Rectal smooth muscle tissue (tissue), 1 donor: Measurements from ENCODE around the gene VAMP5.
"Not testable (repeated sequence)": the region's sequence is repeated elsewhere in the genome, so short reads cannot be mapped to it uniquely, and the experiment has no call there.

Experiments
- H3K27ac ChIP-seq: one replicate; pipeline ENCODE4 v1.7.0; 2013; ENCODE audit warnings: low read depth, low read length, inconsistent platforms
- H3K27me3 ChIP-seq: one replicate; pipeline ENCODE4 v1.7.0; 2013; ENCODE audit warnings: low read length; ENCODE audit not compliant: control insufficient read depth, insufficient read depth
- H3K36me3 ChIP-seq: one replicate; pipeline ENCODE4 v1.7.0; 2013; ENCODE audit warnings: low read length; ENCODE audit not compliant: control insufficient read depth, insufficient read depth
- H3K4me1 ChIP-seq: one replicate; pipeline ENCODE4 v1.7.0; 2013; ENCODE audit warnings: low read length; ENCODE audit not compliant: control insufficient read depth, insufficient read depth
- H3K4me3 ChIP-seq: one replicate; pipeline ENCODE4 v1.7.0; 2013; ENCODE audit warnings: low read length
- H3K9ac ChIP-seq: one replicate; pipeline ENCODE4 v1.7.0; 2013; ENCODE audit warnings: low read length

Gene VAMP5

DNA sequence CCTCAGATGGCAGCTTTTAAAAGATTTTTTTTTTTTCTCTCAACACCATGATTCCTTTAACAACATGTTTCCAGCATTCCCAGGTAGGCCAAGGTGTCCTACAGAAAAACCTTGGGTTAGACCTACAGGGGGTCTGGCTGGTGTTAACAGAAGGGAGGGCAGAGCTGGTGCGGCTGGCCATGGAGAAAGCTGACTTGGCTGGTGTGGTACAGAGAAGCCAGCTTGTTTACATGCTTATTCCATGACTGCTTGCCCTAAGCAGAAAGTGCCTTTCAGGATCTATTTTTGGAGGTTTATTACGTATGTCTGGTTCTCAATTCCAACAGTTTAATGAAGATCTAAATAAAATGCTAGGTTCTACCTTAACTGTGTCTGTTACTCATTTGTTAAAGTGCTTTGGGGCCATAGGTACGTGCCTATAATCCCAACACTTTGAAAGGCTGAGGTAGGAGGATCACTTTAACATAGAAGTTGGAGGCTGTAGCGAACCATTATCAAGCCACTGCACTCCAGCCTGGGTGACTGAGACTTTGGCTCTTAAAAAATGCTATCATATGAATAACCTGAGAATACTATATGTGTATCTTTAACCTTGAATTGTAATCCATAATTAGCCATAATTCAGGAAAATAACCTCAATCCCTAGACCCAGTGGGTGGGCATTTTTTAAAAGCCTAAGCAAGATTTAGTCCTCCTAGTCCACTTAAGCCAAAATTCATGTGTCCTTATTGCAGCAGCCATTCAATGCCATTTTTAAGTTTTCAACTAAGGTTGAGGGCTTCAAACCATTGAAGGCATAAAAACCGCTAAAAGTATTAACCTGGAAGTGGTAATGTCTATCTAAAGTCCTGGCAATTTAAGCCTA lies 39.1 kb upstream of the VAMP5 start:
- peaks cover 36% of the 10 kb centered on the region for H3K36me3 ChIP-seq
- H3K27me3 ChIP-seq, H3K4me3 ChIP-seq, H3K9ac ChIP-seq: not testable (repeated sequence)
- H3K27ac ChIP-seq: peak overlapping the region; percentile 33
- H3K4me1 ChIP-seq: peaks cover 20% of the 10 kb centered on the region

GRCh38 chr2:85545780-85546240 lies 38.4 kb upstream of the VAMP5 start:
- Histone ChIP-seq H3K27ac (no peak overlapping the region), H3K27me3 (no peaks in the 10 kb centered on the region), H3K9ac (no peak overlapping the region), H3K4me1 (peaks cover 20% of the 10 kb centered on the region), H3K36me3 (peaks cover 36% of the 10 kb centered on the region), H3K4me3 (no peak overlapping the region)

DNA sequence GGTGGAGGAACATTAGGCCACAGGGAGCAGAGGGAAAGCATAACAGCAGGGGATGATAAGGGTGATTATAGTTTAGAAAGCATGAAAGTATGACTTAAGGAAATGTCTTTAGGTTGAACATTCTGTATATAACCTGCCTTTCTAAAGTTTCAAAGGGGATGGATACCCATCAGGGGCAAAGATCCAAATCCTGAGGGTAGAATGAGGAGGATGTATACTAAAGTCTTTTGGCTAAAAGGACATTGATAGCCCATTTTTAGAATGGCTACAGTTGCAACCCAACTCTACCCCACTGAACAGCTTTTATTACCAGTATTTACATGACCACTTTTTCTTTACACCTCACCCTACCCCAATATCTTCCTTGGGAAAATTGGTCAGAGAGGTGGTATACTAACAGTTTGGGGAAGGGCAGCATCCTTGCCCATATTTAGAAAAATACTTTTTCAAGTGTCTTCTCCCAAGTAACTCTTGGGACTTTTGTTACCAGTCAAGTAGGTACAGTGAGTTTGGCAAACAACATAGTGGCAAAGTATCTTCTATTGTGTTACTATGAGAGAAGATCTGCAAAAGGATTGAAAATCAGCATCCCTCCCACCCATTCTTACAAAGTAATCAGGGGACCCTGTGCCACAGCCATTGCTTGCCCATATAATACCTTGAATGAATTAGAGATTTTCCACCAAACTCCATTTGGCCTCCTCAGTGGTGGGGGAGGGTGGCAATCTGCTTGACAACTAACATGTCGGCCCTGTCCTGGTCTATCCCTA lies 37.0 kb upstream of the VAMP5 start:
- no peak overlapping the region for H3K27ac ChIP-seq
- no peak overlapping the region for H3K9ac ChIP-seq
- H3K36me3 ChIP-seq: peaks cover 29% of the 10 kb centered on the region
- peaks cover 8% of the 10 kb centered on the region for H3K4me1 ChIP-seq
- no peak overlapping the region for H3K4me3 ChIP-seq
- H3K27me3 ChIP-seq: no peaks in the 10 kb centered on the region

- Histone ChIP-seq H3K4me3 (no peak overlapping the region), H3K9ac (no peak overlapping the region), H3K4me1 (peaks cover 2% of the 10 kb centered on the region), H3K27ac (no peak overlapping the region), H3K27me3 (no peaks in the 10 kb centered on the region), H3K36me3 (peaks cover 27% of the 10 kb centered on the region)
Measured at GRCh38 chr2:85547859-85548607, 36.2 kb upstream of the VAMP5 start.

DNA sequence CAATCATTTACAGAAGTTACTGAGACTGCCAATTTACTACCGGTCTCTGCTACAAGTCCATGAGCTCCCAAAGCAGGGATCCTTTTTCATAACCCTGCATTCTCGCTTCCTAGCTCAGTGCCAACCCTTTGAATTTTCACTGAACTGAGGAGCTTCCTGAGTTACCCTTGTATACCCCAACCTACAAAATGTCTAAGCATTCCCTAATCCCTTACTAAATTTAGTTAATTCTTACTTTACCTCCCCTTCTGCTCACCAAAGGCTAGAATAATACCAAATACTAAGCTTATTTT lies 35.7 kb upstream of the VAMP5 start:
- Histone ChIP-seq H3K9ac (no peak overlapping the region), H3K4me3 (no peak overlapping the region), H3K27me3 (no peaks in the 10 kb centered on the region), H3K27ac (no peak overlapping the region), H3K36me3 (peaks cover 28% of the 10 kb centered on the region), H3K4me1 (peaks cover 2% of the 10 kb centered on the region)

GRCh38 chr2:85549095-85549494 lies 35.1 kb upstream of the VAMP5 start:
- Histone ChIP-seq H3K27ac (no peak overlapping the region), H3K27me3 (no peaks in the 10 kb centered on the region), H3K36me3 (peaks cover 31% of the 10 kb centered on the region), H3K4me1 (peaks cover 2% of the 10 kb centered on the region), H3K4me3 (no peak overlapping the region), H3K9ac (no peak overlapping the region)

GRCh38 chr2:85549826-85550225 lies 34.4 kb upstream of the VAMP5 start:
- no peak overlapping the region for H3K9ac ChIP-seq
- no peaks in the 10 kb centered on the region for H3K4me1 ChIP-seq
- H3K36me3 ChIP-seq: peaks cover 32% of the 10 kb centered on the region
- no peak overlapping the region for H3K4me3 ChIP-seq
- H3K27ac ChIP-seq: no peak overlapping the region
- H3K27me3 ChIP-seq: no peaks in the 10 kb centered on the region

DNA sequence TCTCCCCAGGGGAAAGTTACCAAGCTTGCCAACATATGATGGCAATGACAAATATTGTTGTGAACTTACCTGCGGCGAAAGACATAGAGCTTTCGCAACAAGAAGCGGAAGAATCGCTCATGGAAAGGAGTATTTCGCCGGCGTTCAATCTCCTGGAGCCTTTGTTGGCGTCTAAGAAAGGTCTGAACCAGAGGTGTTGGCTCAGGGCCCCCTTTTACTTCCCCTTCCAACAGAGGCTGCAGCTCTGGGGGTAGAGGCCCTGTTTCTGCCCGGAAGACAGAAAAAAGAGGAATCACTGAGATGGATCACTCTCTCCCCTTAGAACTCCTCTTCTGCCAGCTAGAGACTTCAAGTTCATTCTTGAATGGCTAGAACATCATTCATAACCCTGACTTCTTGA lies 33.7 kb upstream of the VAMP5 start:
- Histone ChIP-seq H3K27me3 (no peaks in the 10 kb centered on the region), H3K27ac (no peak overlapping the region), H3K4me1 (no peaks in the 10 kb centered on the region), H3K36me3 (peaks cover 38% of the 10 kb centered on the region), H3K4me3 (no peak overlapping the region), H3K9ac (no peak overlapping the region)

DNA sequence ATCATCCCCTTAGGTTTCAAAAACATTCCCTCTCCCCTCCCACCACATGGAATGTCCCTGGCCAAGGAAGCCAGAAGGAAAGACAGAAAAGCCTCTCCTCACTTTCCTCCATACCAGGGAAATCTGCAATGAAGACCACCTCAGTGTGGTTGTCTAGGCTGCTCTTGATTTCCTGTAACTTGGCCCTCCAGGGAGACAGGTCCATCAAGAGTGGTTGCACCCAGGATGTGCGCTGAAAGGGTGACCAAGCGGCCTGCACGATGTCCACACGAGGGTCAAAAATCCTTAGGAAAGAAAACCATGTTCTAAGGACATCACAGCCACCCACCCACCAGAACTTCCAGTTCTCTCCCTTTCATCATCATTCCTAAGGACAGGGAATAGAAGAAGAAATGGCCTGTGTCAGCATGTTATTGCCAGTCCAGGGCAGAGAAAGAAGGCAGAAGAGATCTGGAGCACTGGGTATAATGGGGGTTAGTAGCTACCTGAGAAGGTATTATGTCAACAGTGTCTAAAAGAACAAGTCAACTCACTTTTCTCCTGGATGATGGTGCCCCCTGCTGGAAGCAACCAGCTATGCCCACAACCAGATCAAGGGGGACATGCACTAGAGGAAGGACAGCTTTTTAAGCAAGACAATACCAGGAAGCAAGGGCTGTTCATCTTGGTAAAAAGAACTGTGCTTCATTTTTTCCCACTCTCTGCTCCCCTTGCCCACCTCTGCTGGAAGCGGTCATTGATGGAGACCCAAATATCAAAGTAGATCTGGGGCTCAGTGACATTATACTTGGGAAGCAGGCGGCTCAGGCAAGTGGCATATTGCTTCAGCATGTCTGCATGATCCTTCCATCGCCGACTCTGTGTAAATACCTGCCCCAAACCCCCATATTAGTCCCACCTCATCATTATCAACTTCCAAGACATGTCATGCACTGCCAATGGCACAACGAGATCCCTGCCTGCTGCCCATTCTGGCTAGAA lies 32.2 kb upstream of the VAMP5 start:
- no peaks in the 10 kb centered on the region for H3K27me3 ChIP-seq
- no peaks in the 10 kb centered on the region for H3K4me1 ChIP-seq
- no peak overlapping the region for H3K4me3 ChIP-seq
- H3K9ac ChIP-seq: no peak overlapping the region
- no peak overlapping the region for H3K27ac ChIP-seq
- H3K36me3 ChIP-seq: peaks cover 31% of the 10 kb centered on the region

DNA sequence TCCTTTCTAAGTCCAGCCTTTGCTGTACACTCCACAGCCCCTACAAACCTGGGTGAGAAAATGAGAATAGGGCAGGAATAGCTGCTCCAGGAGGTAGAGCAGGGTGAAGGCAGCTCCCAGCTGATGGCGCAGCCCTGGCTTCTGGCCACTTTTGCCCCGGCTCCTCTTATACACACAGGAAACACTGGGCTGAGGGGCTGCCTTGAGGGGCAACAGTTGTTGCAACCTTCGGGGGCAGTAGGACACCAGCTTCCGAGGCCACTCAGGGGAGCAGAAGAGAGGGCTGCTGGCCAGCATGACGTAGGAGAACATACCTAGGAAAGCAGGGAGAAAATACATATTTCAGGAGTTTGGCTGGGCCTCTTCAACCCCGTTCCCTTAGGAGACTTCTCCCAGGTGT lies 31.0 kb upstream of the VAMP5 start:
- Histone ChIP-seq H3K36me3 (peaks cover 30% of the 10 kb centered on the region), H3K9ac (no peak overlapping the region), H3K27ac (no peak overlapping the region), H3K4me3 (no peak overlapping the region), H3K27me3 (no peaks in the 10 kb centered on the region), H3K4me1 (no peaks in the 10 kb centered on the region)

DNA sequence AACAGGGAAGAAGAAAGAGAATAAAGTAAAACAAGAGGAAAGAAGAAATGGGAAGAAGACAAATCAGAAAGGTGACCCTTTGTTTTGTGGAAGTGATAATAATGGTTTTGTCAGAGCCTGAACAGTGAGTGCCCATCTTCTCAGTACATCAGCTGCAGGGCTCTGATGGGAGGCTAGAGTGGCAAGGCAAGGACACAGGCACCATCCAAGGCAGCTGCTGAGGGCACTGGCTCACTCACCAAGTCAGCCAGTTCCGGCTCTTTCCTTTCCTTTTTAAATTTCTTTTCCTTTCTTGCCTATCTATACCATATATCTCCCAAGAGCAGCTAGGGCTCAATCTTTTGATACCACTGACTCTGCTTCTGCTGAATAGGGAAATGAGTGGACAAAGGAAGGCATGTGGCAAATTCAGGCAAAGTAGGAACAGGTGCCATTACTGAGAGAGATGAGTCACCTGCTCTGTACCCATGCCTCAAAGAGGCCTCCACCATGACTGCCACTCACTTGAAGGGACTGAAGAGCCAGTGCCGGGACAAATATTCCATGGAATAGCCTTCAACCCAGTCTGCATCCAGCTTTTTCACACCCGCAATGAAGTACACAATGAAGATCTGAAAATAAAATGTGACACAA lies 29.1 kb upstream of the VAMP5 start:
- H3K27ac ChIP-seq: no peak overlapping the region
- H3K36me3 ChIP-seq: peaks cover 24% of the 10 kb centered on the region
- no peak overlapping the region for H3K4me3 ChIP-seq
- no peak overlapping the region for H3K9ac ChIP-seq
- no peaks in the 10 kb centered on the region for H3K4me1 ChIP-seq
- no peaks in the 10 kb centered on the region for H3K27me3 ChIP-seq
